OCI-LY3 (cell line): ENCODE data around the gene MORF4L2.

Source experiments
- H2AFZ ChIP-seq: fragments of 200-600, 300-600 bp; shearing (Covaris generic); 2 replicates; pipeline ENCODE4 v1.6.0; 2014; ENCODE audit warnings: antibody characterized with exemption, low read depth, low read length
- H3K27ac ChIP-seq: fragments of 200-600, 300-600 bp; sonication (generic); 2 replicates; pipeline ENCODE4 v1.5.1; 2014; ENCODE audit warnings: mild to moderate bottlenecking, low read length, moderate library complexity, mixed read lengths
- H3K27me3 ChIP-seq: fragments of 200-600, 300-600 bp; sonication (generic); 2 replicates; pipeline ENCODE4 v1.6.1; 2014; ENCODE audit warnings: low read depth, low read length, mixed read lengths
- H3K36me3 ChIP-seq: fragments of 200-600, 300-600 bp; sonication (generic); replicated peaks from 2 replicates; pipeline ENCODE3; 2014; ENCODE audit warnings: low read depth, low read length, mixed read lengths
- H3K4me1 ChIP-seq: fragments of 300-600, 200-600 bp; sonication (generic); 2 replicates; pipeline ENCODE4 v1.6.1; 2014; ENCODE audit warnings: low read length, mixed read lengths
- H3K4me2 ChIP-seq: fragments of 200-600, 300-600 bp; sonication (generic); 2 replicates; pipeline ENCODE4 v1.6.1; 2014; ENCODE audit warnings: low read length, mixed read lengths
- H3K4me3 ChIP-seq: fragments of 300-600, 200-600 bp; sonication (generic); 2 replicates; pipeline ENCODE4 v1.5.1; 2014; ENCODE audit warnings: antibody characterized with exemption, mild to moderate bottlenecking, low read length, moderate library complexity
- H3K79me2 ChIP-seq: fragments of 300-600, 200-600 bp; shearing (Covaris generic); 2 replicates; pipeline ENCODE4 v1.6.1; 2014; ENCODE audit warnings: mild to moderate bottlenecking, low read length, mixed read lengths
- H3K9ac ChIP-seq: fragments of 300-600, 200-600 bp; shearing (Covaris generic); 2 replicates; pipeline ENCODE4 v1.6.0; 2014; ENCODE audit warnings: mild to moderate bottlenecking, low read length, moderate library complexity
- H3K9me3 ChIP-seq: fragments of 200-600, 300-600 bp; shearing (Covaris generic); 2 replicates; pipeline ENCODE4 v1.6.1; 2014; ENCODE audit warnings: low read length, mixed read lengths; ENCODE audit not compliant: insufficient read depth
- H4K20me1 ChIP-seq: fragments of 200-600, 300-600 bp; sonication (generic); 2 replicates; pipeline ENCODE4 v1.6.1; 2016; ENCODE audit warnings: low read length, mixed read lengths; ENCODE audit not compliant: insufficient read depth
- CTCF ChIP-seq: fragments of 200-600, 300-600 bp; sonication (generic); IDR thresholded peaks from 2 replicates; pipeline ENCODE4 v1.5.1; 2014; ENCODE audit warnings: antibody characterized with exemption, low read length, low read depth
- EZH2phosphoT487 ChIP-seq: fragments of 200-600 bp; shearing (Covaris generic); IDR thresholded peaks from 2 replicates; pipeline ENCODE4 v1.6.1; 2018; ENCODE audit warnings: antibody characterized with exemption, mixed run types, low read depth

Gene MORF4L2

DNA sequence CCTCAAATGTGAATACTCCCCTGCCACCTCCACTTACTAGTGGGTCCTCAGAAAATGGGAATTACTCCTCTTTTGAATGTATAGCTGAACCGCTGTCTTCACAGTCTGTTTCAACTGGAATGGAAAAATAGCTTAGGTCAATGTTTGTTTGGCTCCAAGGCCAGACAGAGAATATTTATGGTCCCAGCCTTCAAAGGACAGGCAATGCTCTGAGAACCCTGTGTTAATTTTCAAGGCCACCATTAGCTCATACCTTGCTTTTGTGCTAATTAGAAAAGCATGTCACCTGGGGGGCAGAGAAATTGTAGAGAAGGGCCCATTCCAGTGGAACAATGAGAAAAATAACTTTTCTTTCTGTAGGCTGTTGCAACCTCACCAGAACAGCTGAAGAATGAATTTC lies 4.6 kb upstream of the MORF4L2 start:
- H3K36me3 ChIP-seq = no peaks in the 10 kb centered on the region
- H3K27ac ChIP-seq = no peak overlapping the region
- no peak overlapping the region for H3K9ac ChIP-seq
- H3K4me1 ChIP-seq = peaks cover 8% of the 10 kb centered on the region
- no peak for TF ChIP-seq EZH2phosphoT487
- no peak for TF ChIP-seq CTCF
- H3K4me3 ChIP-seq = no peak overlapping the region
- H4K20me1 ChIP-seq = no peaks in the 10 kb centered on the region
- H2AFZ ChIP-seq = no peak overlapping the region
- no peaks in the 10 kb centered on the region for H3K27me3 ChIP-seq
- H3K4me2 ChIP-seq = no peak overlapping the region
- peaks cover 12% of the 10 kb centered on the region for H3K79me2 ChIP-seq
- H3K9me3 ChIP-seq = no peaks in the 10 kb centered on the region

DNA sequence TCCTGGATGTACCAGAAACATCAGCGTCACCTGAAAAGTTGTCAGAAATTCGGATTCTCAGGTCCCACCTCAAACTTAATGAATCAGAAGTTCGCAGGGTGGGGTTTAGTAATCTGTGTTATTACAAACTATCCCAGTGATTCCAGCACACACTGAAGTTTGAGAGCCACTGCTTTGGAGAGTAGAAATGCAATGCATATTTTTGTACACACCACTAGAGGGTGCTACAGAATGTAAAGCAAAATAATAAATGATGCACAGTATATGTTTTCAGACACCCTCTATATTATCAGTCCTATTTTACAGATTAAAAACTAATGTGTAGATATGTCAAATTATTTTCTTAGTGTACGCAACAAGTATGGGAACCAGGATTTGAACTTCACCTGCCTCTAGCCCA lies 2.4 kb upstream of the MORF4L2 start:
- Histone ChIP-seq H2AFZ (no peak overlapping the region), H4K20me1 (0 out of 2 replicates have a peak, but pooled peaks cover 5% of the 10 kb centered on the region), H3K79me2 (peaks cover 33% of the 10 kb centered on the region), H3K4me1 (peaks cover 14% of the 10 kb centered on the region), H3K9ac (no peak overlapping the region), H3K4me2 (no peak overlapping the region), H3K27ac (no peak overlapping the region), H3K9me3 (no peaks in the 10 kb centered on the region), H3K36me3 (peaks cover 12% of the 10 kb centered on the region), H3K4me3 (no peak overlapping the region), H3K27me3 (no peaks in the 10 kb centered on the region)
- TF ChIP-seq CTCF (peak; percentile 66), EZH2phosphoT487 (no peak)

- peaks cover 14% of the 10 kb centered on the region for H3K4me1 ChIP-seq
- H3K9me3 ChIP-seq = no peaks in the 10 kb centered on the region
- peak overlapping the region; percentile 86 for H3K27ac ChIP-seq
- 0 out of 2 replicates have a peak, but pooled peaks cover 5% of the 10 kb centered on the region for H4K20me1 ChIP-seq
- H3K4me3 ChIP-seq = peak overlapping the region; percentile 84
- peak overlapping the region; percentile 98 for H3K9ac ChIP-seq
- no peaks in the 10 kb centered on the region for H3K27me3 ChIP-seq
- peaks cover 18% of the 10 kb centered on the region for H3K36me3 ChIP-seq
- H2AFZ ChIP-seq = peak overlapping the region; percentile 93
- H3K4me2 ChIP-seq = peak overlapping the region; percentile 47
- H3K79me2 ChIP-seq = peaks cover 38% of the 10 kb centered on the region
- TF ChIP-seq CTCF (peak; percentile 64), EZH2phosphoT487 (no peak)
Observed at GRCh38 chrX:103687696-103688201, 1.2 kb upstream of the MORF4L2 start.

DNA sequence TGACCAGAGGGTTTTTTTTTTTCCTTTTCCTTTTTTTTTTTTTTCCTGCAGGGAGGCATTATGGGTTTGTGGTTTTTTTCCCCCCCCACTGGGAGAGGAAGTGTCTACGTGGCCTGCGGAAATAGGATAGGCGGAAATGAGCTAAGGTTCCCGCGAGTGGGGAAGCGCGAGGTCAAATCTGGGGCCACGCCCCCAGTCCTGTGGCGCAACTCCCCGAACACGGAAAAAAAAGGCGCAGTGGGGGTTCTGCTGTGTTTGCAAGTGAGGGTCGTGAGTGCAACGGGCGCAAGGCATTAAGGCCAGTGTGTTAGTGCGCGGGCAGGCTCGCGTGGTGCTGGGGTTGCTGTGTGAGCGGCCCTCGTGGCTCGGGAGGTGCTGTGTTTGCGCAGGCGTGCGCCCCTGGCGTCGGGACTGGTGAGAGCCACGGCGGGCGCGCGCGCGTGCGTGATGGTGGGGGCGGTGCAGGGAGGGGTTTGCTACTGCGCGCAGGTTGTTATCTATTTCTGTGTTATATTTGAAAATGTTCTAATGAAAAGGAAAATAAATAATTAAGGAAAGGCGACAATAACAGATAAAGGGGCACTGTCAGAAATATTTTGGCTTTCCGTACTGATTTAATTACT lies 685 bp upstream of the MORF4L2 start:
- H3K4me2 ChIP-seq = peak overlapping the region; percentile 47
- H3K4me3 ChIP-seq = peak overlapping the region; percentile 84
- TF ChIP-seq EZH2phosphoT487 (no peak), CTCF (peak; percentile 31; the same call in 1 of the 2 replicates)
- H4K20me1 ChIP-seq = 0 out of 2 replicates have a peak, but pooled peaks cover 5% of the 10 kb centered on the region
- peaks cover 22% of the 10 kb centered on the region for H3K36me3 ChIP-seq
- no peaks in the 10 kb centered on the region for H3K27me3 ChIP-seq
- peaks cover 38% of the 10 kb centered on the region for H3K79me2 ChIP-seq
- H3K9ac ChIP-seq = peak overlapping the region; percentile 98
- peak overlapping the region; percentile 86 for H3K27ac ChIP-seq
- H2AFZ ChIP-seq = peak overlapping the region; percentile 93
- H3K9me3 ChIP-seq = no peaks in the 10 kb centered on the region
- H3K4me1 ChIP-seq = peaks cover 14% of the 10 kb centered on the region
